CD4-positive, alpha-beta T cell (primary cell): ENCODE measurements around the gene C6orf132. TPM values are rescaled to one million over a fixed set of nuclear protein-coding genes. Genes with fewer than 3 reads are reported as not detected.

Experiments
- ATAC-seq: fragments of 200-7000 bp; cut with Tn5 transposase; one replicate; pipeline ENCODE4 v1.10.0; 2022; ENCODE audit warnings: mild to moderate bottlenecking; ENCODE audit not compliant: poor library complexity
- CTCF ChIA-PET: fragments of 350-600 bp; sonication (Branson Sonifier 250); formaldehyde crosslinking; loops from one replicate; lab custom pipeline; 2021; ENCODE audit warnings: antibody characterized with exemption, inconsistent platforms; lab: Charles Lee
- POLR2A ChIA-PET: fragments of 350-600 bp; sonication (Branson Sonifier 250); formaldehyde crosslinking; loops from one replicate; lab custom pipeline; 2021; ENCODE audit warnings: antibody characterized with exemption, inconsistent platforms; lab: Charles Lee
- DNase-seq, 14 experiments: peaks; one replicate each; pipeline ENCODE4 v3.0.0-alpha.2; 2013 to 2020; ENCODE audit warnings: mixed read lengths in 2 of 14
- H3K27ac ChIP-seq, 2 donors: one replicate each; pipeline versions ENCODE4 v1.5.1 to v1.7.0; 2013; ENCODE audit warnings: low read length in 2 of 2, low read depth in 1 of 2, mild to moderate bottlenecking in 1 of 2
- H3K27me3 ChIP-seq, 2 experiments: 1 replicate in 1 of 2; 2 replicates in 1 of 2; pipeline versions ENCODE4 v1.6.1 to v1.7.0; 2013; ENCODE audit warnings: low read length in 2 of 2, control low read depth in 1 of 2, mild to moderate bottlenecking in 1 of 2, moderate library complexity in 1 of 2; ENCODE audit not compliant: insufficient read depth in 2 of 2, control insufficient read depth in 1 of 2
- H3K36me3 ChIP-seq: one replicate; pipeline ENCODE4 v1.6.1; 2013; ENCODE audit warnings: low read length, control low read depth; ENCODE audit not compliant: insufficient read depth
- H3K4me1 ChIP-seq: one replicate; pipeline ENCODE4 v1.6.1; 2013; ENCODE audit warnings: low read length, control low read depth; ENCODE audit not compliant: insufficient read depth
- H3K4me3 ChIP-seq: one replicate; pipeline ENCODE4 v1.5.1; 2013; ENCODE audit warnings: mild to moderate bottlenecking, low read length, moderate library complexity
- H3K9me3 ChIP-seq, 2 experiments: 1 replicate in 1 of 2; 2 replicates in 1 of 2; pipeline versions ENCODE4 v1.6.1 to v1.7.0; 2013; ENCODE audit warnings: low read length in 2 of 2, mild to moderate bottlenecking in 2 of 2, control low read depth in 1 of 2, moderate library complexity in 1 of 2; ENCODE audit not compliant: control insufficient read depth in 1 of 2, insufficient read depth in 1 of 2
- H3K27ac Mint-ChIP-seq: one replicate; pipeline ENCODE4 v1.8.0; 2020; ENCODE audit warnings: mixed read lengths
- H3K27me3 Mint-ChIP-seq: one replicate; pipeline ENCODE4 v1.8.0; 2021; ENCODE audit warnings: mixed read lengths
- H3K36me3 Mint-ChIP-seq: one replicate; pipeline ENCODE4 v1.8.0; 2021; ENCODE audit warnings: low read depth, mixed read lengths
- H3K4me1 Mint-ChIP-seq: one replicate; pipeline ENCODE4 v1.8.0; 2021; ENCODE audit warnings: low read depth, mixed read lengths
- H3K4me3 Mint-ChIP-seq: one replicate; pipeline ENCODE4 v1.8.0; 2020; ENCODE audit warnings: mild to moderate bottlenecking, mixed read lengths
- H3K9me3 Mint-ChIP-seq: one replicate; pipeline ENCODE4 v1.8.0; 2020; ENCODE audit warnings: mixed read lengths
- CTCF ChIP-seq: fragments of 200-600 bp; IDR thresholded peaks from one replicate; pipeline ENCODE4 v1.8.0; 2022; ENCODE audit warnings: antibody characterized with exemption, mild to moderate bottlenecking
- intact Hi-C, 2 experiments: fragments of 100-400 bp; cut with DNase I in 1 of 2; cut with micrococcal nuclease in 1 of 2; formaldehyde crosslinking; loops; one replicate each; pipeline versions ENCODE4 v1.15.1 to v1.9.0; 2023 to 2025; cut with DNase I, micrococcal nuclease
- total RNA-seq, 174 experiments: library from RNA in 2 of 174; stranded (reverse) in 2 of 174; gene quantifications; one replicate each; pipeline ENCODE4 v1.2.3 and lab custom pipeline; 2021 to 2026

The C6orf132 gene
- total RNA-seq, 2 experiments from 2014 or later, result not detected

- ATAC-seq (no peak), DNase-seq (no peak)
- H3K36me3 Mint-ChIP-seq, result peaks cover 40% of the 10 kb centered on the region
- H3K4me3 Mint-ChIP-seq, result no peak overlapping the region
- TF ChIP-seq CTCF, result no peak
- ChIA-PET POLR2A (no interaction called here), CTCF (interaction anchor here (1.3 to 1.4 kb wide), 2 partner anchors 31 to 287 kb away, joined by 4 read pairs; partner anchors contain the start of gene TOMM6)
- H3K27ac ChIP-seq, result no peak overlapping the region
- H3K27me3 Mint-ChIP-seq, result no peaks in the 10 kb centered on the region
- H3K4me3 ChIP-seq, result no peak overlapping the region
- intact Hi-C loops, result no loop called here
- H3K9me3 Mint-ChIP-seq, result no peaks in the 10 kb centered on the region
- H3K27ac Mint-ChIP-seq, result no peak overlapping the region
- H3K4me1 Mint-ChIP-seq, result peaks cover 6% of the 10 kb centered on the region
- H3K27me3 ChIP-seq, result no peaks in the 10 kb centered on the region
- peaks cover 82% of the 10 kb centered on the region for H3K36me3 ChIP-seq
- H3K9me3 ChIP-seq, result no peaks in the 10 kb centered on the region
- peaks cover 2% of the 10 kb centered on the region for H3K4me1 ChIP-seq
Observed at GRCh38 chr6:42073287-42073686, 69.1 kb downstream of the C6orf132 start.

GRCh38 chr6:42071881-42072583 lies 70.4 kb downstream of the C6orf132 start:
- no peak for TF ChIP-seq CTCF
- Mint-ChIP-seq H3K4me3 (no peak overlapping the region), H3K36me3 (peaks cover 30% of the 10 kb centered on the region), H3K9me3 (no peaks in the 10 kb centered on the region), H3K27ac (no peak overlapping the region), H3K27me3 (no peaks in the 10 kb centered on the region), H3K4me1 (peaks cover 6% of the 10 kb centered on the region)
- no peak overlapping the region for H3K27ac ChIP-seq
- peaks cover 2% of the 10 kb centered on the region for H3K4me1 ChIP-seq
- H3K36me3 ChIP-seq, result peaks cover 82% of the 10 kb centered on the region
- no peaks in the 10 kb centered on the region for H3K9me3 ChIP-seq
- intact Hi-C loops, result no loop called here
- no peak overlapping the region for H3K4me3 ChIP-seq
- POLR2A ChIA-PET, result interaction anchor here (1.0 kb wide), 1 partner anchor 21 kb away, joined by 3 read pairs; no protein-coding TSS in a partner anchor
- no peaks in the 10 kb centered on the region for H3K27me3 ChIP-seq
- CTCF ChIA-PET, result interaction anchor here (1.0 to 1.3 kb wide), 2 partner anchors 285 to 476 kb away, joined by 4 read pairs; partner anchors contain the start of gene TOMM6
- DNase-seq (no peak), ATAC-seq (no peak)

GRCh38 chr6:42068872-42069522 lies 73.4 kb downstream of the C6orf132 start:
- CTCF ChIA-PET, result no interaction called here
- Mint-ChIP-seq H3K4me3 (no peak overlapping the region), H3K36me3 (peaks cover 21% of the 10 kb centered on the region), H3K9me3 (no peaks in the 10 kb centered on the region), H3K27ac (no peak overlapping the region), H3K4me1 (no peaks in the 10 kb centered on the region), H3K27me3 (no peaks in the 10 kb centered on the region)
- no peaks in the 10 kb centered on the region for H3K4me1 ChIP-seq
- peaks cover 85% of the 10 kb centered on the region for H3K36me3 ChIP-seq
- no peak overlapping the region for H3K4me3 ChIP-seq
- no peak overlapping the region for H3K27ac ChIP-seq
- ATAC-seq (no peak), DNase-seq (no peak)
- no peak for TF ChIP-seq CTCF
- intact Hi-C loops, result no loop called here
- H3K9me3 ChIP-seq, result no peaks in the 10 kb centered on the region
- POLR2A ChIA-PET, result no interaction called here
- no peaks in the 10 kb centered on the region for H3K27me3 ChIP-seq
